HL-60 (cell line): ENCODE data around the gene CREBBP.

ENCODE experiments used
- DNase-seq, 2 experiments: peaks; one replicate each; pipeline ENCODE4 v3.0.0-alpha.2; 2010 to 2020; ENCODE audit warnings: low read depth in 1 of 2, low spot score in 1 of 2
- H3K27ac ChIP-seq: fragments of 250-450 bp; sonication (Bioruptor Pico); replicated peaks from 2 replicates; pipeline ENCODE4 v1.5.1; 2020; ENCODE audit warnings: mild to moderate bottlenecking, moderate library complexity
- H3K27me3 ChIP-seq: fragments of 250-450 bp; sonication (Bioruptor Pico); 2 replicates; pipeline ENCODE4 v1.5.1; 2021; ENCODE audit warnings: mild to moderate bottlenecking, moderate library complexity; ENCODE audit not compliant: insufficient read depth, poor library complexity, severe bottlenecking
- H3K4me3 ChIP-seq: replicated peaks from 2 replicates; pipeline ENCODE4 v1.5.1; 2011; ENCODE audit warnings: mild to moderate bottlenecking, control low read depth, low read length; ENCODE audit not compliant: insufficient read depth
- GABPA ChIP-seq: IDR thresholded peaks from 2 replicates; pipeline ENCODE4 v1.6.1; 2012; ENCODE audit warnings: low read depth
- POLR2AphosphoS5 ChIP-seq: IDR thresholded peaks from 2 replicates; pipeline ENCODE4 v1.6.1; 2012; ENCODE audit warnings: low read depth
- SPI1 ChIP-seq: IDR thresholded peaks from 2 replicates; pipeline ENCODE4 v1.6.1; 2012; ENCODE audit warnings: low read depth, mild to moderate bottlenecking, borderline replicate concordance
- TF ChIP-seq, protein P1 (sequence below): IDR thresholded peaks from one replicate; pipeline ENCODE4 v1.5.1; 2011; ENCODE audit warnings: low read length, control low read depth, inconsistent platforms; ENCODE audit not compliant: insufficient read depth
- TF ChIP-seq, protein P2 (sequence below): IDR thresholded peaks from 2 replicates; pipeline ENCODE4 v1.6.1; 2012; ENCODE audit warnings: low read depth; ENCODE audit not compliant: insufficient replicate concordance

CREBBP gene

DNA sequence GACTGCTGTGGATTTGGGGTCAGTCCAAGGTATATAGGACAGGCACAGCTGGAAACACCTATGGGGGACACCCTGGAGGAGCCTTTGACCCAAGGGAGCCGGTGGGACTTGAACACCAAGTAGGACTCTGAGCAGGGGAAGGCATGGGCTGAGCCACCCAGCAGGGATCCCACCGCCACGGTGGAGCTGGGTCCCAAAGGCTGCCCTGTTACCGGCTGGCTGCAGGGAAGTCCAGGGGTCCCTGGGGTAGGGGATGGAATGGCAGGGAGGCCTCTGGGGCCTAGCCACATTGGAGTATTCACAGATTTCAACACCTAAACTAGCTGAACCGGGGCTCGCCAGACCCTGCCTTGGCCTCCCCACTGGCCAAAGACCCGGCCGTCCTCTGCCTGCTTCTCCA, 39.7 kb upstream of the CREBBP start:
- no peak for DNase-seq
- Histone ChIP-seq H3K4me3 (no peak overlapping the region), H3K27me3 (no peaks in the 10 kb centered on the region), H3K27ac (no peak overlapping the region)
- TF ChIP-seq, protein P1, sequence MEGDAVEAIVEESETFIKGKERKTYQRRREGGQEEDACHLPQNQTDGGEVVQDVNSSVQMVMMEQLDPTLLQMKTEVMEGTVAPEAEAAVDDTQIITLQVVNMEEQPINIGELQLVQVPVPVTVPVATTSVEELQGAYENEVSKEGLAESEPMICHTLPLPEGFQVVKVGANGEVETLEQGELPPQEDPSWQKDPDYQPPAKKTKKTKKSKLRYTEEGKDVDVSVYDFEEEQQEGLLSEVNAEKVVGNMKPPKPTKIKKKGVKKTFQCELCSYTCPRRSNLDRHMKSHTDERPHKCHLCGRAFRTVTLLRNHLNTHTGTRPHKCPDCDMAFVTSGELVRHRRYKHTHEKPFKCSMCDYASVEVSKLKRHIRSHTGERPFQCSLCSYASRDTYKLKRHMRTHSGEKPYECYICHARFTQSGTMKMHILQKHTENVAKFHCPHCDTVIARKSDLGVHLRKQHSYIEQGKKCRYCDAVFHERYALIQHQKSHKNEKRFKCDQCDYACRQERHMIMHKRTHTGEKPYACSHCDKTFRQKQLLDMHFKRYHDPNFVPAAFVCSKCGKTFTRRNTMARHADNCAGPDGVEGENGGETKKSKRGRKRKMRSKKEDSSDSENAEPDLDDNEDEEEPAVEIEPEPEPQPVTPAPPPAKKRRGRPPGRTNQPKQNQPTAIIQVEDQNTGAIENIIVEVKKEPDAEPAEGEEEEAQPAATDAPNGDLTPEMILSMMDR = no peak
- TF ChIP-seq, protein P2, sequence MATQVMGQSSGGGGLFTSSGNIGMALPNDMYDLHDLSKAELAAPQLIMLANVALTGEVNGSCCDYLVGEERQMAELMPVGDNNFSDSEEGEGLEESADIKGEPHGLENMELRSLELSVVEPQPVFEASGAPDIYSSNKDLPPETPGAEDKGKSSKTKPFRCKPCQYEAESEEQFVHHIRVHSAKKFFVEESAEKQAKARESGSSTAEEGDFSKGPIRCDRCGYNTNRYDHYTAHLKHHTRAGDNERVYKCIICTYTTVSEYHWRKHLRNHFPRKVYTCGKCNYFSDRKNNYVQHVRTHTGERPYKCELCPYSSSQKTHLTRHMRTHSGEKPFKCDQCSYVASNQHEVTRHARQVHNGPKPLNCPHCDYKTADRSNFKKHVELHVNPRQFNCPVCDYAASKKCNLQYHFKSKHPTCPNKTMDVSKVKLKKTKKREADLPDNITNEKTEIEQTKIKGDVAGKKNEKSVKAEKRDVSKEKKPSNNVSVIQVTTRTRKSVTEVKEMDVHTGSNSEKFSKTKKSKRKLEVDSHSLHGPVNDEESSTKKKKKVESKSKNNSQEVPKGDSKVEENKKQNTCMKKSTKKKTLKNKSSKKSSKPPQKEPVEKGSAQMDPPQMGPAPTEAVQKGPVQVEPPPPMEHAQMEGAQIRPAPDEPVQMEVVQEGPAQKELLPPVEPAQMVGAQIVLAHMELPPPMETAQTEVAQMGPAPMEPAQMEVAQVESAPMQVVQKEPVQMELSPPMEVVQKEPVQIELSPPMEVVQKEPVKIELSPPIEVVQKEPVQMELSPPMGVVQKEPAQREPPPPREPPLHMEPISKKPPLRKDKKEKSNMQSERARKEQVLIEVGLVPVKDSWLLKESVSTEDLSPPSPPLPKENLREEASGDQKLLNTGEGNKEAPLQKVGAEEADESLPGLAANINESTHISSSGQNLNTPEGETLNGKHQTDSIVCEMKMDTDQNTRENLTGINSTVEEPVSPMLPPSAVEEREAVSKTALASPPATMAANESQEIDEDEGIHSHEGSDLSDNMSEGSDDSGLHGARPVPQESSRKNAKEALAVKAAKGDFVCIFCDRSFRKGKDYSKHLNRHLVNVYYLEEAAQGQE = no peak
- no peak for TF ChIP-seq SPI1
- TF ChIP-seq GABPA = no peak
- no peak for TF ChIP-seq POLR2AphosphoS5

DNA sequence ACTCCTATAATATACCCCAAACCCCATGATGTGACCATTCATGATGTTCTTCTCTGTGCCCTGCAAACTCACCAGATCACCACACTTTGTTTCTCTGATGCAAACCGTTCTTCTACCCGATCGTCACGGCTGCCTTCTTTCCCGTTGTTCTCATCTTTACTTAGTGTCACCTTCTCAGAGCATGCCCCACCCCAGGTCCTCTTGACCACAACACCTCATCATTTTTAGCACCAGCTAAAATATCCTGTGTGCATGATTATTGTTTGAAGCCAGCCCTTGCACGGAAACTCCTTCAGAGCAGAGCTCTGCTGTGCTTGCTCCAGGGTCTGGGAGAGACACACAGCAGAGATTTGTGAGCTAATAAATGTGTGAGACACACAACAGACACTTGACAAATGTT, 38.9 kb upstream of the CREBBP start:
- TF ChIP-seq, protein P2 = no peak
- TF ChIP-seq GABPA (no peak), POLR2AphosphoS5 (no peak)
- DNase-seq = no peak
- no peak overlapping the region for H3K4me3 ChIP-seq
- H3K27ac ChIP-seq = no peak overlapping the region
- H3K27me3 ChIP-seq = no peaks in the 10 kb centered on the region

DNA sequence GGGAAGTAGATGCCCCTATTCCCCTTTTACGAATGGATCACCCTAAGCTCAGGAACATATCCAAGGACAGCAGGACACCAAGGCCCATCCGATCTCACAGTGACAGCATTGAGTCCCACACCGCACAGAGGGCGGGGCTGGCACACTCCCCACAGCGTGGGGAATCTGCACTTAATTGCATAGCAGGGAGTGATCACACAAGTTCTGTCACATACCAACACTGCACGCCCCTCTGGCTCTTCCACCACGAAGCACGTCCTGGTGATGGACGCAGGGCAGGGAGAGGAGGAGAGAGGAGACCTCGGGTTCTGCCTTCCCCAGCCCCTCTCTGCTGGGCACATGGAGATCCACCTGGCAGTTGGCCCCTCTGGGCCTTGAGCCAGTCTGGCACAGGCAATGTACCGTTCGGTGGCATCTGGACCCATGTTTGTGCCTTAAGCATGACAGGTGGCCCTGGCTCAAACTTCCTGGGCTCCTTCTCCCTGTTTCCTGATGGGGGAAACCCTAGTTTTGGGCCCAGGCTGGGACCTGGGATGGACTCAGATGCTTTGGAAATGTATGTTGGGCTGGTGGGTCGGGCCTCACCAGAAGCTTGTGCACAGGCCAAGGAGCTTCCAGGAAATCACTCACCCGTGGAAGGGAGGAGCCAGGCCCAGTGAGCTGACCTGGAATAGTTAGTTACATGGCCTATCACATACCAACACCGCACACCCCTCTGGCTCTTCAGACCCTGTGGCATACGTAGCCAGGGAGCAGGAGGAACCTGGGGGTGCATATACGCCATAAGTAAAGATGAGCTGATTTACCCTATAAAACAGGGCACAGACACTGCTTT, 35.1 kb upstream of the CREBBP start:
- H3K4me3 ChIP-seq = no peak overlapping the region
- no peak for DNase-seq

More for the DNA sequence above, 35.1 kb upstream of the CREBBP start:
- Histone ChIP-seq H3K27ac (no peak overlapping the region), H3K27me3 (no peaks in the 10 kb centered on the region)
- TF ChIP-seq, protein P1 = no peak
- TF ChIP-seq, protein P2 = no peak
- TF ChIP-seq POLR2AphosphoS5 = no peak
- no peak for TF ChIP-seq GABPA
